SU-DHL-6 (cell line): ENCODE results near the gene ACSS1.

Experiments used
- H2AFZ ChIP-seq: fragments of 200-600 bp; sonication (generic); 2 replicates; pipeline ENCODE4 v1.6.1; 2014; ENCODE audit warnings: low read depth, mild to moderate bottlenecking, moderate library complexity, mixed read lengths, antibody characterized with exemption, low read length; ENCODE audit not compliant: severe bottlenecking
- H3F3A ChIP-seq: fragments of 200-600 bp; shearing (Covaris generic); 2 replicates; pipeline ENCODE4 v1.6.0; 2016; ENCODE audit warnings: antibody characterized with exemption, mild to moderate bottlenecking; ENCODE audit not compliant: insufficient read depth
- H3K27ac ChIP-seq: fragments of 200-600 bp; sonication (generic); 2 replicates; pipeline ENCODE4 v1.5.1; 2016; ENCODE audit warnings: low read depth, mild to moderate bottlenecking, low read length, moderate library complexity, mixed read lengths
- H3K27me3 ChIP-seq: fragments of 200-600 bp; sonication (generic), shearing (Covaris generic); 2 replicates; pipeline ENCODE4 v1.6.0; 2014; ENCODE audit warnings: mild to moderate bottlenecking, low read length
- H3K36me3 ChIP-seq: fragments of 200-600 bp; sonication (generic); 2 replicates; pipeline ENCODE4 v1.6.1; 2014; ENCODE audit warnings: mild to moderate bottlenecking, low read length, mixed read lengths
- H3K4me2 ChIP-seq: fragments of 300-600, 200-600 bp; shearing (Covaris generic), sonication (generic); 2 replicates; pipeline ENCODE4 v1.6.0; 2014; ENCODE audit warnings: low read length, low read depth, mild to moderate bottlenecking; ENCODE audit not compliant: poor library complexity, severe bottlenecking
- H3K4me3 ChIP-seq: fragments of 200-600 bp; sonication (generic); 2 replicates; pipeline ENCODE4 v1.5.1; 2014; ENCODE audit warnings: antibody characterized with exemption, low read length, mild to moderate bottlenecking, mixed read lengths; ENCODE audit not compliant: insufficient read depth, poor library complexity, severe bottlenecking
- H3K79me2 ChIP-seq: fragments of 200-600 bp; sonication (generic); 2 replicates; pipeline ENCODE4 v1.6.1; 2014; ENCODE audit warnings: mild to moderate bottlenecking, low read length, moderate library complexity; ENCODE audit not compliant: insufficient read depth
- H3K9ac ChIP-seq: fragments of 200-600 bp; sonication (generic); 2 replicates; pipeline ENCODE4 v1.7.0; 2014; ENCODE audit warnings: mild to moderate bottlenecking, low read length
- H3K9me2 ChIP-seq: fragments of 200-600 bp; sonication (generic); replicated peaks from 2 replicates; pipeline ENCODE4 v1.6.1; 2014; ENCODE audit warnings: low read length; ENCODE audit not compliant: insufficient read depth
- H3K9me3 ChIP-seq: fragments of 200-600 bp; sonication (generic); 2 replicates; pipeline ENCODE4 v1.6.1; 2014; ENCODE audit warnings: low read length, mixed read lengths; ENCODE audit not compliant: insufficient read depth
- H4K20me1 ChIP-seq: fragments of 200-600 bp; sonication (generic); 2 replicates; pipeline ENCODE4 v1.6.1; 2014; ENCODE audit warnings: low read depth, mild to moderate bottlenecking, antibody characterized with exemption, low read length, moderate library complexity, mixed read lengths
- CTCF ChIP-seq: fragments of 200-600 bp; sonication (generic); IDR thresholded peaks from one replicate; pipeline ENCODE4 v1.5.1; 2017; ENCODE audit warnings: antibody characterized with exemption, mild to moderate bottlenecking, low read length, moderate library complexity; ENCODE audit not compliant: insufficient read depth, poor library complexity, severe bottlenecking
- EZH2phosphoT487 ChIP-seq: fragments of 200-600 bp; sonication (generic), shearing (Covaris generic); conservative IDR thresholded peaks from 2 replicates; pipeline ENCODE4 v1.6.1; 2018; ENCODE audit warnings: mild to moderate bottlenecking, antibody characterized with exemption, low read length, moderate library complexity, mixed read lengths

ACSS1 gene

GRCh38 chr20:25046181-25046641, 11.7 kb downstream of the ACSS1 start:
- H3K27me3 ChIP-seq: no peaks in the 10 kb centered on the region
- H3K4me2 ChIP-seq: no peak overlapping the region
- no peaks in the 10 kb centered on the region for H3K9me2 ChIP-seq
- H3K9ac ChIP-seq: no peak overlapping the region
- no peaks in the 10 kb centered on the region for H3F3A ChIP-seq
- H2AFZ ChIP-seq: no peak overlapping the region
- H3K9me3 ChIP-seq: no peaks in the 10 kb centered on the region
- no peaks in the 10 kb centered on the region for H4K20me1 ChIP-seq
- H3K79me2 ChIP-seq: no peaks in the 10 kb centered on the region
- H3K27ac ChIP-seq: no peak overlapping the region
- TF ChIP-seq CTCF: no peak
- H3K36me3 ChIP-seq: no peaks in the 10 kb centered on the region
- no peak overlapping the region for H3K4me3 ChIP-seq

- Histone ChIP-seq H2AFZ (no peak overlapping the region), H3K9me3 (no peaks in the 10 kb centered on the region), H3K79me2 (no peaks in the 10 kb centered on the region), H3K4me2 (no peak overlapping the region), H3K27ac (no peak overlapping the region), H3K36me3 (no peaks in the 10 kb centered on the region), H3K9me2 (no peaks in the 10 kb centered on the region), H3F3A (no peaks in the 10 kb centered on the region), H3K4me3 (no peak overlapping the region), H3K9ac (no peak overlapping the region), H3K27me3 (no peaks in the 10 kb centered on the region), H4K20me1 (no peaks in the 10 kb centered on the region)
- TF ChIP-seq EZH2phosphoT487 (no peak), CTCF (no peak)
Measured at GRCh38 chr20:25045343-25045712, 12.6 kb downstream of the ACSS1 start.

GRCh38 chr20:25044660-25045342, 13.1 kb downstream of the ACSS1 start:
- H2AFZ ChIP-seq: no peak overlapping the region
- H4K20me1 ChIP-seq: no peaks in the 10 kb centered on the region
- TF ChIP-seq EZH2phosphoT487: no peak
- no peak for TF ChIP-seq CTCF
- no peaks in the 10 kb centered on the region for H3K27me3 ChIP-seq
- no peak overlapping the region for H3K4me3 ChIP-seq
- no peaks in the 10 kb centered on the region for H3K36me3 ChIP-seq
- H3K4me2 ChIP-seq: no peak overlapping the region
- H3K79me2 ChIP-seq: no peaks in the 10 kb centered on the region
- no peaks in the 10 kb centered on the region for H3K9me2 ChIP-seq
- H3K9ac ChIP-seq: no peak overlapping the region
- no peaks in the 10 kb centered on the region for H3F3A ChIP-seq
- no peak overlapping the region for H3K27ac ChIP-seq
- no peaks in the 10 kb centered on the region for H3K9me3 ChIP-seq
